ENCODE data around the gene TSPAN15. TPM values are rescaled to one million over a fixed set of nuclear protein-coding genes. Genes with fewer than 3 reads are reported as not detected.

The TSPAN15 gene
- total and polyA plus RNA-seq, 2 of the 4 experiments (the other 2 are of a cell fraction), result 0.48 TPM; not detected in 1

DNA sequence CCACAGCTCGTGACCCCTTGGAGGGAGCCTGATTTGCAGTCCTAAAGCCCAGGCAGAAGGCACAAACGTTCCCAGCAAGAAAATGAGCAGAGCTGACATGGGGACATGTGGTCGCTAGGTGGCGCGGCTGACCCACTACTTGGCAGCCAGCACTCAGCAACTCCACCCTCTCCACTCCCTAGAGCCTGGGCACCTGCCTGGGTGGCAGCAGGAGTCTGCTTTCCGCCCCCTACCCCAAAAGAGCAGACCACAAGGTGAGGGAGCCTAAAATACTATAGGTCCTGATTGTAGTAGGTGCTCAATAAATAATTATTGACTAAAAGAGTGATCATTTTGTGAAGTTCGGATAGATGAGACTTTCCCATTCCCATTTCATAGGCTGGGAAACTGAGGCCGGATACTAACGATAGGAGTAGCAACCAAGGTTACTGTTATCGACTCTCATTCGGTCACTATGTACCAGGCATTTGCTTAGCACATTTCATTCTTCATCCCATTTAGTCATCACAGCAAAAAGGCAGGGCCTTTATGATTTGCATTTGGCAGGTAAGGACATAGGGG lies 64.5 kb downstream of the TSPAN15 start:
- no peak overlapping the region for H2BK15ac ChIP-seq (ENCODE audit: low read depth, low read length)
- H2AK9ac ChIP-seq (replicated peaks; ENCODE audit: low read depth, low read length, poor library complexity), result no peak overlapping the region
- BruUV-seq (replicated peaks), result no TSS peak
- no peak overlapping the region for H3K4me3 ChIP-seq (ENCODE audit: insufficient read depth, low read depth, low read length)
- no peak overlapping the region for H3K18ac ChIP-seq (ENCODE audit: low read depth, low read length)
- ATAC-seq (ENCODE audit: low read depth) (peak; percentile 99), DNase-seq (peak; percentile 55)
- CTCF ChIA-PET, result interaction anchor here (0.7 to 2.8 kb wide), 6 partner anchors 12 to 128 kb away, joined by 3 to 24 read pairs (median 4); no protein-coding TSS in a partner anchor
- no peak overlapping the region for H2BK120ac ChIP-seq (ENCODE audit: low read depth, low read length)
- H3K36me3 ChIP-seq (ENCODE audit: control insufficient read depth, insufficient read depth, low read length), result no peaks in the 10 kb centered on the region
- no peak overlapping the region for H2AK5ac ChIP-seq (ENCODE audit: low read depth, low read length)
- TF ChIP-seq NFE2L2 (IDR thresholded peaks at IDR 0.05; ENCODE audit: low read depth, low read length) (no peak), BHLHE40 (IDR thresholded peaks at IDR 0.05; ENCODE audit: low read depth, low read length) (no peak), RAD21 (IDR thresholded peaks at IDR 0.05; ENCODE audit: low read length) (peak; percentile 89), MXI1 (IDR thresholded peaks at IDR 0.05; ENCODE audit: borderline replicate concordance, low read depth, low read length) (no peak), RCOR1 (IDR thresholded peaks at IDR 0.05; ENCODE audit: insufficient replicate concordance, low read length) (no peak), MAFK (IDR thresholded peaks at IDR 0.05; ENCODE audit: low read depth, low read length) (no peak), CHD1 (IDR thresholded peaks at IDR 0.05; ENCODE audit: low read depth, low read length) (no peak), MAZ (IDR thresholded peaks at IDR 0.05; ENCODE audit: borderline replicate concordance, low read depth, low read length) (no peak), SMC3 (IDR thresholded peaks at IDR 0.05; ENCODE audit: low read depth, low read length) (peak; percentile 76), FOS (IDR thresholded peaks at IDR 0.05; ENCODE audit: low read depth, low read length) (no peak), CEBPB (IDR thresholded peaks at IDR 0.05; ENCODE audit: low read depth, low read length) (no peak), RFX5 (IDR thresholded peaks at IDR 0.05; ENCODE audit: low read depth, low read length) (no peak), POLR2A (IDR thresholded peaks at IDR 0.05; ENCODE audit: low read depth, low read length) (no peak)
- TF ChIP-seq, protein P1, sequence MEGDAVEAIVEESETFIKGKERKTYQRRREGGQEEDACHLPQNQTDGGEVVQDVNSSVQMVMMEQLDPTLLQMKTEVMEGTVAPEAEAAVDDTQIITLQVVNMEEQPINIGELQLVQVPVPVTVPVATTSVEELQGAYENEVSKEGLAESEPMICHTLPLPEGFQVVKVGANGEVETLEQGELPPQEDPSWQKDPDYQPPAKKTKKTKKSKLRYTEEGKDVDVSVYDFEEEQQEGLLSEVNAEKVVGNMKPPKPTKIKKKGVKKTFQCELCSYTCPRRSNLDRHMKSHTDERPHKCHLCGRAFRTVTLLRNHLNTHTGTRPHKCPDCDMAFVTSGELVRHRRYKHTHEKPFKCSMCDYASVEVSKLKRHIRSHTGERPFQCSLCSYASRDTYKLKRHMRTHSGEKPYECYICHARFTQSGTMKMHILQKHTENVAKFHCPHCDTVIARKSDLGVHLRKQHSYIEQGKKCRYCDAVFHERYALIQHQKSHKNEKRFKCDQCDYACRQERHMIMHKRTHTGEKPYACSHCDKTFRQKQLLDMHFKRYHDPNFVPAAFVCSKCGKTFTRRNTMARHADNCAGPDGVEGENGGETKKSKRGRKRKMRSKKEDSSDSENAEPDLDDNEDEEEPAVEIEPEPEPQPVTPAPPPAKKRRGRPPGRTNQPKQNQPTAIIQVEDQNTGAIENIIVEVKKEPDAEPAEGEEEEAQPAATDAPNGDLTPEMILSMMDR (conservative IDR thresholded peaks at IDR 0.05; ENCODE audit: low read depth, low read length), result peak; percentile 83
- TF ChIP-seq, protein P2, sequence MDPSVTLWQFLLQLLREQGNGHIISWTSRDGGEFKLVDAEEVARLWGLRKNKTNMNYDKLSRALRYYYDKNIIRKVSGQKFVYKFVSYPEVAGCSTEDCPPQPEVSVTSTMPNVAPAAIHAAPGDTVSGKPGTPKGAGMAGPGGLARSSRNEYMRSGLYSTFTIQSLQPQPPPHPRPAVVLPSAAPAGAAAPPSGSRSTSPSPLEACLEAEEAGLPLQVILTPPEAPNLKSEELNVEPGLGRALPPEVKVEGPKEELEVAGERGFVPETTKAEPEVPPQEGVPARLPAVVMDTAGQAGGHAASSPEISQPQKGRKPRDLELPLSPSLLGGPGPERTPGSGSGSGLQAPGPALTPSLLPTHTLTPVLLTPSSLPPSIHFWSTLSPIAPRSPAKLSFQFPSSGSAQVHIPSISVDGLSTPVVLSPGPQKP (IDR thresholded peaks at IDR 0.05; ENCODE audit: borderline replicate concordance, low read depth, low read length), result no peak
- TF ChIP-seq, protein P3, sequence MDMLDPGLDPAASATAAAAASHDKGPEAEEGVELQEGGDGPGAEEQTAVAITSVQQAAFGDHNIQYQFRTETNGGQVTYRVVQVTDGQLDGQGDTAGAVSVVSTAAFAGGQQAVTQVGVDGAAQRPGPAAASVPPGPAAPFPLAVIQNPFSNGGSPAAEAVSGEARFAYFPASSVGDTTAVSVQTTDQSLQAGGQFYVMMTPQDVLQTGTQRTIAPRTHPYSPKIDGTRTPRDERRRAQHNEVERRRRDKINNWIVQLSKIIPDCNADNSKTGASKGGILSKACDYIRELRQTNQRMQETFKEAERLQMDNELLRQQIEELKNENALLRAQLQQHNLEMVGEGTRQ (IDR thresholded peaks at IDR 0.05; ENCODE audit: low read depth, low read length), result no peak
- H3K79me1 ChIP-seq (ENCODE audit: low read depth in 1 of 2, low read length in 2 of 2), result no peaks in the 10 kb centered on the region
- in situ Hi-C loops (cut with MboI; ENCODE audit: low sequenced_read_pairs), result loop anchor here (5.0 to 25.0 kb wide), 2 partner anchors 122 to 397 kb away; no protein-coding TSS in a partner anchor
- no peak overlapping the region for H3K4ac ChIP-seq (ENCODE audit: low read depth, low read length)
- 0% methylated on average over 2 of the region's 11 CpGs; no CpG with 5 or more reads in 1 of the 2 experiments for WGBS, 2 experiments (ENCODE audit: extremely low coverage in 2 of 2, insufficient read length in 1 of 2)
- H3K4me2 ChIP-seq (ENCODE audit: low read depth, low read length), result no peak overlapping the region
- H3K23ac ChIP-seq (ENCODE audit: low read depth, low read length), result no peak overlapping the region
- intact Hi-C loops (cut with micrococcal nuclease), result loop anchor here (1.0 to 10.0 kb wide), 3 partner anchors 124 to 399 kb away; partner anchors contain the start of gene COL13A1
- H3K27me3 ChIP-seq (ENCODE audit: control insufficient read depth, insufficient read depth, low read length), result peaks cover 24% of the 10 kb centered on the region
- POLR2A ChIA-PET (ENCODE audit: unreplicated experiment), result interaction anchor here (0.5 kb wide), 1 partner anchor 9 kb away, joined by 3 read pairs; no protein-coding TSS in a partner anchor
- H4K5ac ChIP-seq (ENCODE audit: low read depth, low read length), result no peak overlapping the region
- no peak overlapping the region for H2BK5ac ChIP-seq (ENCODE audit: low read depth, low read length, poor library complexity, severe bottlenecking)
- H3K4me1 ChIP-seq (ENCODE audit: control insufficient read depth, insufficient read depth, low read length), result no peaks in the 10 kb centered on the region
- no peak overlapping the region for H3K9ac ChIP-seq (ENCODE audit: low read depth, low read length)
- H3K14ac ChIP-seq (replicated peaks; ENCODE audit: low read depth, low read length), result no peak overlapping the region
- H3K9me3 ChIP-seq (ENCODE audit: control insufficient read depth, insufficient read depth, low read length), result no peaks in the 10 kb centered on the region
- no peak overlapping the region for H4K8ac ChIP-seq (ENCODE audit: low read depth in 2 of 2, low read length in 2 of 2)
- H3K9me1 ChIP-seq (ENCODE audit: insufficient read depth, low read length), result no peaks in the 10 kb centered on the region
- no peaks in the 10 kb centered on the region for H4K20me1 ChIP-seq (ENCODE audit: insufficient read depth, low read length)
- no peak overlapping the region for H3K27ac ChIP-seq (ENCODE audit: insufficient read depth, low read length)
- no peak overlapping the region for H4K91ac ChIP-seq (ENCODE audit: insufficient read depth, low read depth, low read length)
- H2AFZ ChIP-seq (replicated peaks; ENCODE audit: low read length, poor library complexity), result no peak overlapping the region
- H2BK20ac ChIP-seq (ENCODE audit: low read depth, low read length), result no peak overlapping the region
- dilution Hi-C loops (cut with HindIII; ENCODE audit: low sequenced_read_pairs, unreplicated experiment), result no loop called here
- no peak overlapping the region for H3K56ac ChIP-seq (ENCODE audit: extremely low read depth, insufficient read depth, low read length)
